ENCODE results near the gene LY6G6D. TPM values are rescaled to one million over a fixed set of nuclear protein-coding genes. Genes with fewer than 3 reads are reported as not detected.

LY6G6D gene
- total RNA-seq, 1 donor from 2014 or later: not detected

DNA sequence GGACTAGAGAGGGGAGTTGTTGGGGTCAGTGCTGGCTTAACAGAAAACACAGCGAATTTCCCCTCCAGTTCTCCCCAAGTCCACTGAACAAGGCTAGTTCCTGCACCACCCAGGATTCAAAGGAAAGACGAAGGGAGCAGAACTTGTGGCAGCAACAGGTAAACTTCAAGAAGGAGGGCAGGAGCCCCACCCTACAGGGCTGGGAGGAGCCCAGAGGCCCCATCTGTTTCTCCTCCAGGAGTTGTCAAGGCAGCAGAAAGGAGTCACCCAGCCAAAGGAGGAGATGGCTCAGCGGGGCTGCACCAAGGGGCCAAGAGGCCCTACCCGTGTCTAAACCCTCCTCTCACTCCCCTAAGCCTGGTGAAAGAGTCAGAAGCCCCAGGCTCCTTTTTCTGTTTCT lies 49.0 kb downstream of the LY6G6D start:
- no peaks in the 10 kb centered on the region for H3K27me3 ChIP-seq (ENCODE audit: control insufficient read depth, insufficient read depth, low read length)
- no peak for DNase-seq (ENCODE audit: low read depth)
- no peak overlapping the region for H3K4me3 ChIP-seq (ENCODE audit: low read depth, low read length)
- H3K36me3 ChIP-seq (ENCODE audit: control insufficient read depth, insufficient read depth, low read length): no peaks in the 10 kb centered on the region
- no peak for TF ChIP-seq CTCF (IDR thresholded peaks at IDR 0.05; ENCODE audit: insufficient read depth, low read length, poor library complexity, severe bottlenecking)

DNA sequence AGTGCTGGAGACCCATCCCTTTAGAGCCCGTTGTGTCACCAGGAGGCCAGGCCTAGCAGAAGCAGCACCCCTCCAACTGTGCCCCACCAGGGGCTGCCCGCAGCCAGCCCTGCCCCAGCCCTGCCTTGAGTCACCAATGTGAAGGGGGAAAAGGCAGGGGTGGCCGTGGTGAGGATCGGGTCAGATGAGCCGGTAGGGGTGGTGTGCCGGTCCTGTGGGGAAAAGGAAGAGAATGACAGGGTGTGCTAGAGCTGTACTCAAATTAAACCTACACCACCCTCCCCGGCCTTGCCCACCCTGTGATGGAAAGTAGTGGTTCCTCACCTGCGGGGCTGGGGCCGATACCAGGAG lies 50.4 kb downstream of the LY6G6D start:
- H3K4me3 ChIP-seq (ENCODE audit: low read depth, low read length): no peak overlapping the region
- no peaks in the 10 kb centered on the region for H3K27me3 ChIP-seq (ENCODE audit: control insufficient read depth, insufficient read depth, low read length)
- no peak for TF ChIP-seq CTCF (IDR thresholded peaks at IDR 0.05; ENCODE audit: insufficient read depth, low read length, poor library complexity, severe bottlenecking)
- H3K36me3 ChIP-seq (ENCODE audit: control insufficient read depth, insufficient read depth, low read length): no peaks in the 10 kb centered on the region
- DNase-seq (ENCODE audit: low read depth): no peak

GRCh38 chr6:31765910-31766794 lies 51.0 kb downstream of the LY6G6D start:
- DNase-seq (ENCODE audit: low read depth): no peak
- Histone ChIP-seq H3K4me3 (ENCODE audit: low read depth, low read length) (peak overlapping the region; percentile 14), H3K27me3 (ENCODE audit: control insufficient read depth, insufficient read depth, low read length) (no peaks in the 10 kb centered on the region), H3K36me3 (ENCODE audit: control insufficient read depth, insufficient read depth, low read length) (no peaks in the 10 kb centered on the region)
- TF ChIP-seq CTCF (IDR thresholded peaks at IDR 0.05; ENCODE audit: insufficient read depth, low read length, poor library complexity, severe bottlenecking): no peak

DNA sequence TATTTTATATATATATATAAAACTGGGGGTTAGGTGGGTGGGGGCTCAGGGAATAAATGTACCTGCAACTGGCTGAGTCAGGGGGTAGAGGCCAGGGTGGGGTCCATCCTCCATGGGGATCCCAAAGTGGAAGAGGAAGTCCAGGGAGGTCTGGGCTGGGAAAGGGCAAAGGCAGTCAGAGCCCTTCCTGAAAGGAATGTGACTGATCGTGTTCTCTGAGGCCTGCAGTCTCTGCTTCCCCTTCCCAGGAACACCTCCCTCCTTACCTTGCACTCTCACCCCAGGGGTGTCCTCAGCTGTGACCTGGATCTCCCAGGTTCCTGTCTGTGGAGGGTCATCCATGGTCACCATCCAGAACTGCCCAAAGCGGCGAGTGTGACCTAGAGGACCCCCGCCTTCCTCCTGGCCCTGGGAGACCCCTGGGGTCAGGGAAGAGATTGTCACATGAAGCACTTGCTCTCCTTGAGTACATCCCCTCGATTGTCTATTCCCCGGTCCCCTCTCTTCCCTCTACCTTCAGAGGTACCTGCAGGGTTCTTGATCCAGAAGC lies 52.0 kb downstream of the LY6G6D start:
- Histone ChIP-seq H3K4me3 (ENCODE audit: low read depth, low read length) (no peak overlapping the region), H3K27me3 (ENCODE audit: control insufficient read depth, insufficient read depth, low read length) (no peaks in the 10 kb centered on the region), H3K36me3 (ENCODE audit: control insufficient read depth, insufficient read depth, low read length) (no peaks in the 10 kb centered on the region)
- TF ChIP-seq CTCF (IDR thresholded peaks at IDR 0.05; ENCODE audit: insufficient read depth, low read length, poor library complexity, severe bottlenecking): no peak
- DNase-seq (ENCODE audit: low read depth): no peak

Other genes starting within 250 kb of the LY6G6D start
- 6.9 and 8.1 TPM in 2 replicates for gene MICB, start 217.2 kb upstream of the LY6G6D start, total RNA-seq
- gene MCCD1, start 186.4 kb upstream of the LY6G6D start, total RNA-seq: not detected in 2 replicates
- gene DDX39B, start 173.3 kb upstream of the LY6G6D start, total RNA-seq: 290 and 412 TPM in 2 replicates
- 0.67 and 2.7 TPM in 2 replicates for gene ATP6V1G2, start 168.7 kb upstream of the LY6G6D start, total RNA-seq
- 41.9 and 44.0 TPM in 2 replicates for gene NFKBIL1, start 167.7 kb upstream of the LY6G6D start, total RNA-seq
- gene LTA, start 143.1 kb upstream of the LY6G6D start, total RNA-seq: 0.92 TPM in 1 of 2 replicates, not detected in the other
- gene TNF, start 139.8 kb upstream of the LY6G6D start, total RNA-seq: 16.7 and 18.6 TPM in 2 replicates
- gene LTB, start 132.9 kb upstream of the LY6G6D start, total RNA-seq: 19.3 and 21.4 TPM in 2 replicates
- gene LST1, start 129.1 kb upstream of the LY6G6D start, total RNA-seq: 0.42 TPM in 1 of 2 replicates, not detected in the other
- not detected in 2 replicates for gene NCR3, start 122.3 kb upstream of the LY6G6D start, total RNA-seq
- 0.33 TPM in 1 of 2 replicates, not detected in the other for gene AIF1, start 100.1 kb upstream of the LY6G6D start, total RNA-seq
- gene PRRC2A, start 94.6 kb upstream of the LY6G6D start, total RNA-seq: 117 and 143 TPM in 2 replicates
- 468 and 473 TPM in 2 replicates for gene BAG6, start 62.7 kb upstream of the LY6G6D start, total RNA-seq
- gene APOM, start 59.5 kb upstream of the LY6G6D start, total RNA-seq: 1.3 and 1.8 TPM in 2 replicates
- 19.0 and 24.9 TPM in 2 replicates for gene C6orf47, start 54.6 kb upstream of the LY6G6D start, total RNA-seq
- 17.7 and 22.0 TPM in 2 replicates for gene GPANK1, start 50.4 kb upstream of the LY6G6D start, total RNA-seq
- gene CSNK2B, start 49.3 kb upstream of the LY6G6D start, total RNA-seq: 366 and 405 TPM in 2 replicates
- 2.8 and 6.0 TPM in 2 replicates for gene LY6G5B, start 45.4 kb upstream of the LY6G6D start, total RNA-seq
- gene LY6G5C, start 34.3 kb upstream of the LY6G6D start, total RNA-seq: not detected in 2 replicates
- gene ABHD16A, start 12.0 kb upstream of the LY6G6D start, total RNA-seq: 43.8 and 45.5 TPM in 2 replicates
- gene LY6G6F, start 8.5 kb upstream of the LY6G6D start, total RNA-seq: not detected in 2 replicates
- gene LY6G6C, start 6.4 kb downstream of the LY6G6D start, total RNA-seq: not detected in 2 replicates
- 0.29 TPM in 1 of 2 replicates, not detected in the other for gene MPIG6B, start 8.0 kb downstream of the LY6G6D start, total RNA-seq
- 91.5 and 106 TPM in 2 replicates for gene DDAH2, start 14.0 kb downstream of the LY6G6D start, total RNA-seq
- 494 and 498 TPM in 2 replicates for gene CLIC1, start 21.2 kb downstream of the LY6G6D start, total RNA-seq
- gene MSH5, start 24.7 kb downstream of the LY6G6D start, total RNA-seq: 8.9 and 13.1 TPM in 2 replicates
- 1.1 and 2.2 TPM in 2 replicates for gene SAPCD1, start 47.3 kb downstream of the LY6G6D start, total RNA-seq
- 1.5 and 3.1 TPM in 2 replicates for gene VWA7, start 62.0 kb downstream of the LY6G6D start, total RNA-seq
- 165 and 181 TPM in 2 replicates for gene VARS1, start 80.4 kb downstream of the LY6G6D start, total RNA-seq
- 78.6 and 89.0 TPM in 2 replicates for gene LSM2, start 91.6 kb downstream of the LY6G6D start, total RNA-seq
- 0.46 and 1.1 TPM in 2 replicates for gene HSPA1L, start 99.9 kb downstream of the LY6G6D start, total RNA-seq
- 54.6 and 67.0 TPM in 2 replicates for gene HSPA1A, start 100.2 kb downstream of the LY6G6D start, total RNA-seq
- 68.3 and 79.1 TPM in 2 replicates for gene HSPA1B, start 112.4 kb downstream of the LY6G6D start, total RNA-seq
- gene NEU1, start 147.5 kb downstream of the LY6G6D start, total RNA-seq: 142 and 152 TPM in 2 replicates
- gene SLC44A4, start 163.6 kb downstream of the LY6G6D start, total RNA-seq: 17.7 and 26.1 TPM in 2 replicates
- gene EHMT2, start 182.3 kb downstream of the LY6G6D start, total RNA-seq: 55.7 and 59.3 TPM in 2 replicates
- 3.0 and 4.9 TPM in 2 replicates for gene ZBTB12, start 186.7 kb downstream of the LY6G6D start, total RNA-seq
- 0.07 and 0.63 TPM in 2 replicates for gene C2, start 212.4 kb downstream of the LY6G6D start, total RNA-seq
- 1.9 and 13.8 TPM in 2 replicates for gene CFB, start 230.7 kb downstream of the LY6G6D start, total RNA-seq
- gene NELFE, start 243.6 kb downstream of the LY6G6D start, total RNA-seq: 123 and 140 TPM in 2 replicates
- gene SKIC2, start 243.8 kb downstream of the LY6G6D start, total RNA-seq: 43.3 and 49.1 TPM in 2 replicates

All from kidney epithelial cell (primary cell).